DMS 273 treated with DMSO at 0.1 percent for 48 hours (cell line): Measurements from ENCODE around the gene TTLL8.
"Not testable (repeated sequence)": the region's sequence is repeated elsewhere in the genome, so short reads cannot be mapped to it uniquely, and the experiment has no call there.

Source experiments
- DNase-seq: peaks from one replicate; lab custom pipeline; 2025; lab: John Stamatoyannopoulos, UW

The TTLL8 gene

DNA sequence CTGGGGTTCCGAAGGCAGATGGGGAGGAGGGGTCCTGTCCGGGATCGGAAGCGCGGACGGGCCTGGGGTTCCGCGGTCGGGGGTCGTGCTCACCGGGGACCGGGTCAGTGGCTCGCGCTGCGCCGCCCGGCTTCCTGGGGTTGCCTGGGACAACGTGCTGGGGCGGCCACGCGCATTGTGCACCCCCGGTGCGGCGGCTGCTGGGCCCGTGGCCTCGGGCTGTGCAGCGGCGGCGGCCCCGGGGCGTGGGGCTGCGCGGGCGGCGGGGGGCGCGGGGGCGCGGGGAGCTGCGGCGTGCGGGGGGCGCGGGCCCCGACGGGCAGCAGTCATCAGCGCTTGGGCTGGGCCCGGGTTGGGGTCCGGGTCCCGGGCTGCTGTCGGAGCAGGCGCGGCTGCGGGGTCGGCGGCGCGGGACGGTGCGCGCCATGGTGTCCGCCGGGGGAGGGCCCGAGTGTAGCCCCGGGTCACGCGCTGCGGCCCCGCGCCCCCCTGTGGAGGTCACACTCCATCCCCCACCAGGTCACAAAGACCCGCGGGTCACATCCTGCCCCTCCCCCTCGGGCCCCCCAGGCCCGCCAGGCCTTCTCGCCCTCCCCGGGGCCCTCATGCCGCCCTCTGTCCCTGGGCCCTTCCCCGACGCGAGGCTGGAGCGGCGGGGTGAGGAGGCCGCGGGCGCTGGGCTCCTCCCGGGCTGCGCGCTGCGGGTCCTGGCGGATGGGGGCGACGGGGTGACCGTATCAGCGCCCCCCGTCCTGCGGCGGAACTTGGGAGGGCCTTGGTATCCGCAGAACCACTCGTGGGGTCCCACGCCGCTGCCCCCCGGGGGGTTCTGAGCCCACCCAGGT is at the start of gene TTLL8:
TTLL8 (minus strand) TSS at position 238 of the 845 bp plus-strand sequence.
- no peak for DNase-seq

DNA sequence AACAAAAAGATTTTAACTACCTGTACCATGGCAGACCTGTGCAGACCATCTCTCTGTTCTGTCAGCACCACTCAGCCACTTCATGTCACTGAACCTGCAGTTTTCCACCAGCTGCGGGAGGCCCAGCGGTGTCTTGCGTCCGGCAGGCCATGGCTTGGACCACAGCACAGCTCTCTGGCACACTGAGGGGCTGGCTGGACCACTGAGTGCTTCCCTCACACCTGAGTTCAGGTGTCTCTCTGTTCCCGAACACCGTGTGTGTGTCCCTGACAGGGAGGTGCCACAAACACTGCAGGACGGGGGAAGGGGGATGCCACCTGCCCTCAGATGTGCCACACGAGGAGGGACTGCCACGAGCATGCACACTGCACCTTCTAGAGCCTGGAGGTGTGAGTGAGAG is 49.4 kb upstream of the TTLL8 start:
- DNase-seq, result no peak

DNA sequence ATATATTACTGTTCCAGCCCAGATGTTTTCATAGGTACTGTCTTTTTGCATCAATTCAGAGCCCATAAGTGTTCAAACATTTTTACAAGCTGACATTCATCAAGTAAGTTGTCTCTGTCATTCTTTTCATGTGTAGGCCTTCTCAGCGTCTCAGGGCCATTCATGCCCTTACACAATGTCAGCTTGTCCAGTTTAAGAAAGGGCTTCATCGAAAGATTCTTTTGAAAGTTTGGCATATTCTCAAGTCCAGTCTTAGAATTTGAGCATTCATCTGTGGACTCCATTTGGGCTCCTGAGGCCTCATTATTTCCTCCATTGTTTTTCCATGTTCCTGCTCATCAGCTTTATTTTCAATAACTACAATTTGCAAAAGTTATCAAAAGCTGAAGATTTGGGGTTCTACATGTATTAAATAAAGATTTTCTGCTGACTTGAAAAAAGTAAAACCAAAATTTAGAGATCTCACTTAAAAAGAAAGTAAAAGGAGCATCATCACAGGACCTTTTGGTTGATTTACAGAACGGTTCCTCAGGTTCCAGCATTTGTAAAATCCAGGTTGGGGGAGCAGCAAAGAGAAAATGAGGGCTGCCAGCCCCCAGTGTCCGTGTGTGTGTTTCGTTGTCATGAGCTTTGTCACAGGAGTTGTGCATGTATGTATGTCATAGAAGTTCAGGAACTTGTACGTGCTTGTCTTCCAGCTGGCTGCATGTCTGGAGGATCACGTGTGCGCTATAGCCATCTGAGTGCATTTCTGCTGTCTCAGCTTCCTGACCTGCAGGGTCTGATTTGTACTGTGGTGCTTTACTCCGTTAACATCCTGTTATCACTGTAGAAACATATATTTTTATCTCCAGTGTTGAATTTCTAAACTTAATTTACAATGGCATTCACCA is 47.4 kb upstream of the TTLL8 start:
- no peak for DNase-seq

DNA sequence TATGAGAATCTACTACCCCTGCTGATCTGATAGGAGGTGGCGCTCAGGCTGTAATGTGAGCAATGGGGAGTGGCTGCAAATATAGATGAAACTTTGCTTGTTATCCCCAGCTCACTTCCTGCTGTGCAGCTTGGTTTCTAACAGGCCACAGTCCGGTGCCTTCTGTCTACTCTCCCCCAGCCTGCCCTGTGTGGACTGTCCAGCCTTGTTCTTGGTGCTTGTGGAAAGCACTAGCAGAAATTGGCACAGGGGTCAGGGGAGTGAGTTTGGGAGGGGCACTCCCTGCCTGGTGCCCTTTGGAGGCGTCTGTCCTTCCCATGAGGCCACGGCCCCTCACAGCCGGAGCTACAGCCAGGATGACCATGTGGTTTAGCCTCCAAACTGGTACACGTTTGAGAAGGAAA is 46.0 kb upstream of the TTLL8 start:
- DNase-seq, result no peak

DNA sequence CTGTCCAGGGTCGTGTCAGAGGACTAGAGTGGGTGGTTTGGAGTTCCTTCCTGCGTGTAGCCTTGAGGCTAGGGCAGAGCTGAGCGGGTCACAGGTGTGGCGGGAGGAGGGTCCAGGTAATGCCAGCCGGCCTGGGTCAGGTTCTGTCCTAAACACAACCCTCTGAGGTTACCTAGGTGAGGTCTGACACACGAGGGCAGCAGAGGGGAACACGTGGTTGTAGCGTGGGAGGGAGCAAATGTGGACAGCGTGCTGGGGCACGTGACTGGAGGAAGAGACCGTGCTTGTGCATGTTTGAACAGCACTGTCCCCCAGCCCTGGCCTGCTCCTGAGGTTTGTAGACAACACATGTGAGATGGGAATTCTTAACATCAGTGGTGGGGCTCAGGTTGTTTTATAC is 44.8 kb upstream of the TTLL8 start:
- no peak for DNase-seq

DNA sequence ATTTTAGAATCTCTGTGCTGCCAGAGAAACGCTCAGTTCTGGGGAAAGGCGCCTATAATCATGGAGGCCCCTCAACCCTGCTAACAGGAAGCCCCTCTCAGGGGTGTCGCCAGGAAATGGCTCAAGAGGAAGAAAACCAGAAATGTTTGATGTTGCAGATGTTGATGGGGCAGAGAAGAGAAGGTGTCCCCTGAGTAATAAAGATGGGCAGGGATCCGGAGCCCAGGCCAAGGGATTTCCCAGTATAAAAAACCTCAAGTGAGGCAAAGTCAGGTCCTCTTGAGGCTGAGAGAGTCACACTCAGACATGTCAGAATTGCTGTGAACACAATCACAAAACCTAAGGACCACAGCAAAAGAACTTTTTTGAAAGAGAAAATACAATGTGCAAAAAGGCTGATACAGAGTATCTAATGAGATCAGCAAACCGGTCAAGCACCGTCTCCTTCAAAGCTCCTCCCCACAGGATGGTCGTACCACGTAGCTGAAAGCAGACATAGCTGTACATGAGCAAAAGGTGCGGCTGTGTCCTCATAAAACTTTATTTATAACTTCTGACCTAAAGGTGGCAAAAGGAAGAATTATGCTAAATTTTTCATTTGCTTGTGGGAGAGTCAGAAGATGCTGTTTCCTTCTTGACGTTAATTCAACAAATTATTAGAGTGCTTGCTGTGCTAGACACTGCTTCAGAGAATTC is 43.9 kb upstream of the TTLL8 start:
- DNase-seq, result no peak

DNA sequence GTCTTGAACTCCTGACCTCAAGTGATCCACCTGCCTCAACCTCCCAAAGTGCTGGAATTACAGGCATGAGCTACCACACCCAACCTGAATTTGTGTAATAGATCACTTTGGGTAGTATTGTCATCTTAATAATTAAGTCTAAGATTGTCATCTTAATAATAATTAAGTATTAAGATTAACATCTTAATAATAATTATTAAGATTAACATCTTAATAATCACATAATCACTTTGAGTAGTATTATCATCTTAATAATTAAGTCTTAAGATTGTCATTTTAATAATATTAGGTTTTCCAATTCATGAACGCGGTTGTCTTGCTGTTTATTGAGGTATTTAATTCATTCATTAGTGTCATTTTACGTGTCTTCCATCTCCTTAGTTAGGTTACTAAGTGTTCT is 40.0 kb upstream of the TTLL8 start:
- no peak for DNase-seq

DNA sequence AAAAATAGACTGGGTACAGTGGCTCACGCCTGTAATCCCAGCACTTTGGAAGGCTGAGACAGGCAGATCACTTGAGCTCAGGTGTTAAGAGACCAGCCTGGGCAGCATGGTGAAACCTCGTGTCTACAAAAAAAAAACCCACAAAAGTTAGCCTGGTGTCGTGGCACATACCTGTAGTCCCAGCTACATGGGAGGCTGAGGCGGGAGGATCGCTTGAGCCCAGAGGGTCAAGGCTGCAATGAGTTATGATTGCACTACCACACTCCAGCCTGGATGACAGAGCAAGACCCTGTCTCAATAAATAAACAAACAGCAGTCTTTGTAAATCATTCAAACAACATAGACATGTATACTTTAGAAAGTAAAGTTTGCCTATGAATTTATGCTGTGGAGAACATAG is 34.2 kb upstream of the TTLL8 start:
- no peak for DNase-seq

DNA sequence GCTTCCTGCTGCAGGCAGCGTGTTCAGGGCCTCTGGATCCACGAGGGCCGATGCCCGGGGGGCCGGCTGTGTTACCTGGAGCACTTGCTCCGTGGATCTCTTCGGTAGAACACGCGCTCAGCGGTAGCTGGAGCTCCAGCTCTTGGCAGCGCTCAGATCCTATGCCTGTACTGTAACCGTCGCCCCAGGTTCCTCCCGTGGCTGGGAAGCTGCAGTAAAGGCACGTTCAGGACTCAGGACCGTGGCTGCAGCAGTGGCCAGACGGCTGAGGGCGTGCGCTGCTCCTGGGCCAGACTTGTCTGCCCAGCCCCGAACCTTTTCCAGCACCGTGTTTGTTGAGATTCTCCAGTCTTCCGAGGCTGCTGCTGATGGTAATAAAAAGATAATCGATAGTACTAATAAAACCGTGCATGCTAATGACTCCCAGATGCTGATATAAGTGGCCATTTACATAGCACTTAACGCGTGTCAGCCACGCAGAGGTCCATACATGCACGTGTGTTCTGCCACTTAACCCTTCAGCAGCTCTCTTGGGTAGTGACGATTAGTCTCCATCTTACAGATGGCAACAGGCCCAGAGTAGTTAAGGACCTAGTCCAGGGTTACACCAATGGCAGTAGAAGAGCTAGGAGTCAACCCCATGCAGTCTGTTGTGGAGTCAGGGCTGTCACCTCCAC is 33.1 kb upstream of the TTLL8 start:
- DNase-seq, result no peak

DNA sequence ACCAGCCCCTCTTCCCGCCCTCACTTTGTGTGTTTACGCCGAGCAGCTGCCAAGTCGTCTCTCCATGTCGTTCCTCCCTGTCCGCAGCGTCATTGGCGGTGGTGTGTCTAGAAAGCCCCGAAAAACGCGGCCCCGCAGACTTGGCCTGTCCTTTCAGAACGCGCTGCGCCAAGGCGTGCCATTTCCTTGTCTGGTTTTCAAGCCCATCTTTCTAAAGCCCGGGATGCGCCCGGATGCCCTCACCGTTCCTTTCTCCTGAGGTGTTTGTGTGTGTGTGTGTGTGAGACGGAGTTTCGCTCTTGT is 32.3 kb upstream of the TTLL8 start:
- no peak for DNase-seq

DNA sequence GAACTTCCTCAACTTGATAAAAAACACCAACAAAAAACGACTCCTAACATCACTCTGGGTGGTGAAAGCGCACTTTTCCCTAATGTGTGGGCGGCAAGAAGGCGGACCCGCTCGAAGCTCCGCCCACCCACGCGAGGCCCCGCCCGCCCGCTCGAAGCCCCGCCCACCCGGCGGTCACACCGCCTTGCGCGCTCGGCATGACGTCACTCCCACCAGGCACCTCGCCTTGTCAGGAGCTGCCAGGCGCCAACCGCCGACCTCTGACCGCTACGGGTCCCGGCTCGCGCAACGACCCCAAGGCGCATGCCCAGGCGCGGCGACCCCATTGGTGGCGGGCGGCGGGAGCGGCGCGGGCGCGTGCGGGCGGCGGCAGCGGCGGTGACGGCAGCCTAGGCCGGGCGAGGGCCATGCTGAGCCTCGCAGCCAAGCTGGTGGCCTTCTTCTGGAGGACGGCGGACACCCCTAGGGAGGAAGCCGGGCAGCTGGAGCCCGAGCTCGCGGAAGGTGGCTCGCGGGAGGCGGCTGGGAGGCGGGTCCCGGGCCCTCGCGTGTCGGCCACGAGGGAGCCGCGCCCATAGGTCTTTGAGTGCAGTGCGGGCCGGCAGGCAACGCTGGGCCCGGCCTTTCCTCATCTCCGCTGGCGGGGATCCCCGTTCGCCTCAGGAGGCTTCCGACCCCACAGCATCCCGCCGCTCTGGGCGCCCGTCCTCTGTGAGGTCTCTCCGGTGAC is 31.7 kb upstream of the TTLL8 start, which contains the start of gene MOV10L1:
MOV10L1 (plus strand) TSS at position 325 of the 730 bp plus-strand sequence; CDS start at position 408, 83 bp downstream.
- no peak for DNase-seq

DNA sequence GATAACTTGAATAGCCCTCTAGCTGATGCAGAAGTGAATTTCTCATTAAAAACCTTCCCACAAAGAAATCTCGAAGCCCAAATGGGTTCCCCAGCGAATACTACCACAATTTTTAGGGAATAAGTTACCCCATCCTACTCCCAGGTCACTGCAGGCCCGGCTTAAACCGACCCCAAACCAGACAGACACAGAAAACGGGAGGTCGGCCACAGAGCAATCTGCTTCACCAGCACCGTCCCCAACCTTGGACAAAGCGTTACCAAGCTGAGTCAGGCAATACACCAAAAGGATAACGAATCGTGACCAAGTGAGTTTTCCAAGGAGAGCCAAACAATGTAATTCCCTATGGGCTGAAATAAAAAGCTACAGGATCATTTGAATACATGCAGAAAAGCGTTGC is 31.1 kb upstream of the TTLL8 start:
- no peak for DNase-seq

DNA sequence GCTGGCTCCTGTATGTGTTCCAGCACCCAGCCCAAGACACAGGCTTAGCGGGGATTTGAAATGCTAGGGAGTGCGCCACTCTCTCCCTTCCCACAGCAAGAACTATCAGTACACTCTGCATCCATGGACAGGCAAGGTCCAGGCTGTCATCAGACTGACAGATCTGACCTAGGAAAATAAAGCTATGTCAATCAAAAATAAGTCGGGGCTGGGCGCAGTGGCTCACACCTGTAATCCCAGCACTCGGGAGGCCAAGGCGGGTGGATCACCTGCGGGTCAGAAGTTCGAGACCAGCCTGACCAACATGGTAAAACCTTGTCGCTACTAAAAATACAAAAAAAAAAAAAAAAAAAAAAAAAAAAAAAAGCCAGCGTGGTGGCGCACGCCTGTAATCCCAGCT is 30.0 kb upstream of the TTLL8 start:
- no peak for DNase-seq

DNA sequence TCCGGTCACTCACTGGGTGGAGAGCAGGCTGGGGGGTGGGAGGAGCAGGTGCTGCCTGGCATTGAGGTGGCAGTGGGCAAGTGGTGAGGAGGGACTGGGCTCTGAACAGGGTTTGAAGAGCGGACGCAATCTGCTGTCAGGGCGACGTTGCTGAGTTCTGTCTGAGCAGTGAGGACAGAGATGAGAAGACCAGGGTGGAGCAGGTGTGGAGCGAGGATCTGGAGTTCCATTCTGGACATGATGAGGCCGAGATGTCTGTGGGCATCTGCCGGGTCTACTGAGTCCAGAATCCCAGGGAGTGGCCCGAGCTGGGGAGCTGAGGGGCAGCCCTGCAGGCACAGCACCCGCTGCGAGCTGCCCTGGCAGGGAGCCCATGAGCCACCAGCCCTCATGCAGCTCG is 29.5 kb upstream of the TTLL8 start:
- DNase-seq, result no peak

DNA sequence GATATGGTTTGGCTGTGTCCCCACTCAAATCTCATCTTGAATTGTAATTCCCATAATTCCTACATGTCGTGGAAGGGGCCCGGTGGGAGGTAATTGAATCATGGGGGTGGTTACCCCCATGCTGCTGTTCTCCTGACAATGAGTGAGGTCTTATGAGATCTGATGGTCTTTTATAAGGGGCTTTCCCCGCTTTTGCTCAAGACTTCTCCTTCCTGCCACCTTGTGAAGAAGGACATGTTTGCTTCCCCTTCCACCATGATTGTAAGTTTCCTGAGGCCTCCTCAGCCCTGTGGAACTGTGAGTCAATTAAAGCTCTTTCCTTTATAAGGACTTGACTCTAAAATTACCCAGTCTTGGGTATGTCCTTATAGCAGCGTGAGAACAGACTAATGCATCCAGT is 28.9 kb upstream of the TTLL8 start:
- DNase-seq, result not testable (repeated sequence)

DNA sequence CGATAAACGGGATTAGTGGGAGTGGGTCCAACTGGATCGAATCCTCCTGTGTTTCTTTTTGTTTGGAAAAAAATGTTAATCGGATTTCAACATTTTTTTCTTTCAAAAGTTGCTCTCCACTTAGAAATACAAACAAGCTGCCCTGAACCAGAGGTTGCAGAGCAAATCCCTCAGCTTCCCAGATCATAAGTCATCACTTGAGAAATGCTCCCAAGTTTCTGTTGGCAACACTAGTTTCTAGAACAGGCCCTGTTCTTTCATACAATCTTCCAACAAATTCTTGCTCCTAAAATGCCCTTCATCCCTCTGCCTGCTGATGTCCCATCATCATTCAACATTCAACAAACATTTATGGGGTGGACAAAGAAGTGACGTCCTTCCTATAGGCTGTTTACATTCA is 28.4 kb upstream of the TTLL8 start:
- no peak for DNase-seq

DNA sequence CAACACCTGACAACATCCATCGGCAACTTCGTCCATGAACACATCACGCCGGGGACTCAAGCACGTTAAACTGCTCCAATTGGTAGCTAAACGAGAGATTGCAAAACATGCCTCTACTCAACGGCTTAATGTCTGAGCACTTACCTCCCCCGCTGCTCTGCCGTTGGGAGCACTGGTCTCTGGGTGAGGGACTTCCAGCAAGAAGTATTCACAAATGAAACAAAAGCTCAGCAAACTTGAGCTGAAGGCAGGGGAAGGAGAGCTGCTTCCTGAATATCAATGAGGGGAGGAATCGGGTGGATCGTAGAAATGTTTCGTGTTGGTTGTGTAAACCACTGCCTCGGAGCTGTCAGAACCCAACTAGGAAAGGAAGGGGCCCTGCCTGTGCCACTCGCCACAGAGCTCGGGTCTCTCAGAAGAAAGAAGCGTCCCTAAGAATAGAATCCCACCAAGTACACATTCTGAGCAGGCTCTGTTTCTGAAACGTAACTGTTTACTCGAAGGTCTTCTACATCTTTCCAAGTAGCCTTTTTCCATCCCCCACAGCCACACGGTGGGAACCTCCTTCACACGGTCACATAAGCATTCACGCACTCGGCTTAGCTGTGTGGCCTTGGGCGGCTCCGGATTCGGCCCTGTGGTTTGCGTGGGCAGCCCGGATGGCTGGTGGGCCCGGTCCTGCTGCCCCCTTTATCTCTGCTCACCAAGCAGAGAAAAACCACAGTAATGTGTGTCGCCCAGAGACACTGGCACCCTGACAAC is 27.3 kb upstream of the TTLL8 start, which contains the start of gene MLC1:
MLC1 (minus strand) TSS at position 216 of the 762 bp plus-strand sequence. CDS start 524 bp downstream, outside the sequence.
- DNase-seq, result no peak

DNA sequence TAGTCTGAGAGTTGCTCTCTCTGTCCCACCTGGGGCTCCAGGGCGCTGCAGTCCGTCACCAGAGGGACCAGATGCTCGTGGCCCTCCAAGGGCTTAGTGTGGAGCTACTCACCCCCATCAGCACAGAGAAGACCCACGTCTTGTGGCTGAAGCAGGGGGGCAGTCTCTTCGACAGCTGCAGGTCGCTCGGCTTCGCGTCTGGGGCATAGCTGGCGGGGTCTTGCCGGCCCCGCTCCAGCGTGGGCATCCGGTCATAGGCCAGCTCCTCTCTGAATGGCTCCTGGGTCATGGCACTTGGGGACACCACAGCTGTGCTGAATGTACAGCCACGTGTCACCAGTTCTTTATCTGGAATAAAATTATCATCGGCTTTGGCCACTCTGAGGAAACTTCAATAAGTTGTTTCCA is 26.5 kb upstream of the TTLL8 start:
- DNase-seq, result no peak

DNA sequence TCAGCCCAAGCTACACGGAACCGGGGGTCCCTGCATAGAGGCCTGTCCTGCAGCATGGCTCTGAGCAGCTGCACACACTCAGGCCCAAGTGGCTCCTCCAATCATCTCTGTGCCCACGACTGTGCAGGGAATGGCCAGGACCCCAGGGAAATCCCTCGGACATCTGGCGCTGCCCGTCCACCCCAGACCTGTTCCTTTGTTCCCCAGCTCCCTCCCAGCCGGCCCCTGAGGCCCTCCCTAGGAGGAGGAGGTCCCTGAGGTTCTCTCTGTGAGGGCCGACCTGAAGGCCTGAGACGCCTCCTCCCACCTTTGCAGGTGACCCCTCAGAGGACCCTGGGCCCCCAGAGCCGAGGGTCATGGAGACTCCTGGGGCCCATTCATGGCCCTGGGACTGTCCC is 26.0 kb upstream of the TTLL8 start:
- DNase-seq, result no peak

DNA sequence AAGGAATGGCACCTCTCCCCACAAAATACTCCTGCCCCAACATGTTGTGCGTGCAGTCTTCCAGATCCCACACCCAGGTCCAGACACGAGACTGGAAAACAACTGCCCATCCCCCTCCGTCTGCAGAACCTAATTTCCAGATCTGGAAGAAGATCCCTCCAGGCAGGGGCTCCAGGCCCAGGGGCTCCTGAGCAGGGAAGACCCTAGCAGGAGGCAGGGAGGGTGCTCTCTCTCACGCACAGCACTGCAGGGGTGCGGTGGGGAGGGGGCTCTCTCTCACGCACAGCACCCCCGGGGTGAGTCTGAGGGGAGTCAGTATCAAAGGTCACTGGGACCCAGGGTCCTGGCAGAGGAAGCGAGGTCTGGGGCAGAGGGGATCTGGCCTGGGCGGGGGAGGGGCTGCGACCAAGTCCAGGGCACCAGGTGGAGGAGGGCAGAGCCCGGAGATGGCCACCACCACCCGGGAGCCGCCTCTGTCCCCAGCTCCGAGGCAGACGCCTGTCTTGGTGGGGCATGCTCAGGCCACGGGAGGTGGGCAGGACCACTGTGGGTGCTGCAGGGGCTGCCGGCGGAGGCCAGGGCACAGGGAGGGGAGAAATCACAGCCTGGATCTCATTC is 25.5 kb upstream of the TTLL8 start:
- no peak for DNase-seq
